ENCODE data around the gene NSD1.

GRCh38 chr5:177275883-177276282, 142.3 kb downstream of the NSD1 start:
- TF ChIP-seq CTCF (IDR thresholded peaks at IDR 0.05) (no peak), POLR2A (IDR thresholded peaks at IDR 0.05) (no peak)

All from thyroid gland (tissue), 4 donors.